T-helper 2 cell treated with Interferon-gamma antibody and Interleukin-4, amounts not matched to agents 5 μg/mL and 100 μg/mL, for 36 hours (primary cell): ENCODE results near the gene LPAR1.

ENCODE experiments used
- DNase-seq: peaks from one replicate; pipeline ENCODE4 v3.0.0; 2021; ENCODE audit warnings: low spot score
- H3K27ac Mint-ChIP-seq: one replicate; pipeline ENCODE4 v1.8.0; 2021; ENCODE audit warnings: mild to moderate bottlenecking, mixed read lengths
- H3K27me3 Mint-ChIP-seq: one replicate; pipeline ENCODE4 v1.8.0; 2021; ENCODE audit warnings: low read depth, mixed read lengths
- H3K36me3 Mint-ChIP-seq: one replicate; pipeline ENCODE4 v1.8.0; 2021; ENCODE audit warnings: low read depth, mixed read lengths
- H3K4me1 Mint-ChIP-seq: one replicate; pipeline ENCODE4 v1.8.0; 2021; ENCODE audit warnings: low read depth, mixed read lengths
- H3K4me3 Mint-ChIP-seq: one replicate; pipeline ENCODE4 v1.8.0; 2022; ENCODE audit warnings: mild to moderate bottlenecking, moderate library complexity, mixed read lengths
- H3K9me3 Mint-ChIP-seq: one replicate; pipeline ENCODE4 v1.8.0; 2021; ENCODE audit warnings: mixed read lengths

Gene LPAR1, protein sequence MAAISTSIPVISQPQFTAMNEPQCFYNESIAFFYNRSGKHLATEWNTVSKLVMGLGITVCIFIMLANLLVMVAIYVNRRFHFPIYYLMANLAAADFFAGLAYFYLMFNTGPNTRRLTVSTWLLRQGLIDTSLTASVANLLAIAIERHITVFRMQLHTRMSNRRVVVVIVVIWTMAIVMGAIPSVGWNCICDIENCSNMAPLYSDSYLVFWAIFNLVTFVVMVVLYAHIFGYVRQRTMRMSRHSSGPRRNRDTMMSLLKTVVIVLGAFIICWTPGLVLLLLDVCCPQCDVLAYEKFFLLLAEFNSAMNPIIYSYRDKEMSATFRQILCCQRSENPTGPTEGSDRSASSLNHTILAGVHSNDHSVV

DNA sequence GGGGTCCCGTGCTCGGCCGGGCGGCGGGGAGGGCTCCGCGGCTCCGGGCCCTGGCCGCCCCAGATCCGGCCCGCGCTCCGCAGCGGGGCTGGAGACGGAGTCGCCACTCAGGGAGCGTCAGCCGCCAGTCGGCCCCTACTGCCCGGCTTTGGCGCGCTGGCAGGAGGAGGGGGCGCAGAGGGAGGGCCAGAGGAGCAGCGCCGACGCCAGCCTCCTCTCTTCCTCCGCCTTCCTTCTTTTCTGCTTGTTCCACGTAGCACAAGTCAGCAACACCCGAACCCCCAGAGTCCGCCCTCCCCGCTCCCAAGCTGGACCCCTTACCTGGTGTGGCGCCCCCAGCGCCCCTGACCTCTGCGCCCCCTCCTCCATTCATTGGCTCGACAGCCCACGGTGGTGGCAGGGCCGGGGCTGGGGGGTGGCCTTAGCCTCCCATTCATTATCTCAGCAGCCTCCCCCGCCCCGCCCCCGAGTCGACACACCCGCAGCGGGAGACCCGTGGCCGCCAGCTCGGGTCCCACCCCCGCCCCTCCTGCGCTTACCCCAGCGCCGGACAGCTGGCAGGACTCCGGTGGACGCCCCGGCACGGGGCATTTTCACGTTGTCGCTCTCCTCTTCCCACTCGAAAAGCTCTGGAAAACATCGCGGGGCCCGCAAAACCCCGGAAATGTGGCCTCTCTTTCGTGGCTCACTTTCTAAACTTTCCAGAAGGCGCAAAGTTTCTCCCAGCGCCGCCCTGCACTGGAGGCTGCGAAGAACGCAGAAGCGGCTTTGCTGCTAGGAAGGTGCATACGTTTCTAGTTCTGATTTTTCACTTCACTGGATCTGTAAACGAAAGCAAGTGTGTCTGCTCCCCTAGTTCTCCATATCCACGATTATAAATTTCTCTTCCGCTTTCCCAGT is at the start of gene LPAR1:
TSS of gene LPAR1 (minus strand) at position 140 of the 900 bp plus-strand sequence. CDS start 66,353 bp downstream, outside the sequence.
- H3K27me3 Mint-ChIP-seq, result peaks cover 55% of the 10 kb centered on the region
- H3K9me3 Mint-ChIP-seq, result no peaks in the 10 kb centered on the region
- DNase-seq, result no peak
- H3K4me3 Mint-ChIP-seq, result peak within 1 kb of the TSS; percentile 70
- no peaks in the 10 kb centered on the region for H3K36me3 Mint-ChIP-seq
- H3K27ac Mint-ChIP-seq, result no peak within 1 kb of the TSS
- H3K4me1 Mint-ChIP-seq, result peaks cover 12% of the 10 kb centered on the region

DNA sequence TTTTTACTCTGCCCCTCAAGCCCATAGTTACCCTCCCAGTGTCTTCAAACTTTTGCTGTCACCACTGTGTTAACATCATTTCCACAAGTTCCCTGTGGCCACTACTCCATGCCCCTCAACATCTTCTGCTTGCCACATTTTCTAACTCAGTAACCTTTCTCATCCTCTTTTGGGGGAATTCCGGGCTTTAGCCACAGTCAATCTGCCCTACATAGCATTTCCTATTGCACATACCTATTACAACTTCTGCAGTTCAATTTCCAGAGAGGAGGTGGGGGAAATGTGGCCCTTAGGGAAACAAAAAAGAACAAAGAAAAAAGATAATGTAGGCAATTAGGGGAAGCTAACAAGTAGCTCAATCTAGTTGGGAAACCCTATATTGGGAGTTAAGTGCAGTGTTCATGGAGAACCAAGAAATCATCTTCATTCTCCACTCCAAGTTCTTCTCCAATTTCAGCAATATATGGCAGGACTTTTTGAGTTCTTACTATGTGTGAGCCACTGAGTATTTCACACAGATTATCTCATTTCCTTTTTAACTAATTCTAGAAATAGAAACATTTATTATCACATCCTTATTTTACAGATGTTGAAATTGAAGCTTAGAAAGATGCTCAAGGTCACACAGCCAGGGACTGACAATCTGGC is 40.2 kb upstream of the LPAR1 start:
- no peaks in the 10 kb centered on the region for H3K9me3 Mint-ChIP-seq
- no peaks in the 10 kb centered on the region for H3K27me3 Mint-ChIP-seq
- no peak overlapping the region for H3K27ac Mint-ChIP-seq
- H3K36me3 Mint-ChIP-seq, result no peaks in the 10 kb centered on the region
- DNase-seq, result no peak
- no peaks in the 10 kb centered on the region for H3K4me1 Mint-ChIP-seq
- no peak overlapping the region for H3K4me3 Mint-ChIP-seq

DNA sequence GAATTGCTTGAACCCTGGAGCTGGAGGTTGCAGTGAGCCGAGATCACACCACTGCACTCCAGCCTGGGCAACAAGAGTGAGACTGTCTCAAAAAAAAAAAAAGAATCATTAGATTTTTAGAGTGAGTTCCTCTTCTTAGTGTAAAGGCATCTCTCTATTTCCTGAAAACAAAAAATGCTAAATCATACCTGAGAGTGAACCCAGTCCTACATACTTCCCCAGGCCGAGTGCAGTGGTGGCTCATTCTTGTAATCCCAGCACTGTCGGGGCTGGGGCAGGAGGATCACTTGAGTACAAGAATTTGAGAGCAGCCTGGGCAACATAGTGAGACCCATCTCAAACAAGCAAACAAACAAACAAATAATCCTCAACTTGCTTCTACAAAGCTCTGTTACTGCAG is 38.2 kb upstream of the LPAR1 start:
- Mint-ChIP-seq H3K4me3 (no peak overlapping the region), H3K36me3 (no peaks in the 10 kb centered on the region), H3K9me3 (no peaks in the 10 kb centered on the region), H3K27me3 (no peaks in the 10 kb centered on the region), H3K27ac (no peak overlapping the region), H3K4me1 (no peaks in the 10 kb centered on the region)
- DNase-seq, result no peak

DNA sequence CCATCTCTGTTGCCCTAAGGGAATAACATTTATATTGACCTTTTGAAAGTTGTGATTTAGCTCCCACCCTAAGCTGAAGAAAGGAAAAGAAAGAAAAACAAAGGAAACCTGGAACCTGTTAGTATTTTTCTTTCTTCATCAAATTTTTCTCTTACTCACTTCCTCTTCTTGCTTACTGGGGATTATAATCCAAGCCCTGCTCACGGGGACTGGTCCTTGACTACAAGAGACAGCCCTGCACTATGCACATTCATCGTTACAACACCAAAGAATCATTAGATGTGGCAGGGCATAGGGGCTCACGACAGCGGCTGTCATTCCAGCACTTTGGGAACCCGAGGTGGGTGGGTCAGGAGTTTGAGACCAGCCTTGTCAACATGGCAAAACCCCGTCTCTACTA is 37.8 kb upstream of the LPAR1 start:
- no peaks in the 10 kb centered on the region for H3K27me3 Mint-ChIP-seq
- no peak for DNase-seq
- no peaks in the 10 kb centered on the region for H3K36me3 Mint-ChIP-seq
- H3K4me1 Mint-ChIP-seq, result no peaks in the 10 kb centered on the region
- H3K27ac Mint-ChIP-seq, result no peak overlapping the region
- no peaks in the 10 kb centered on the region for H3K9me3 Mint-ChIP-seq
- no peak overlapping the region for H3K4me3 Mint-ChIP-seq

DNA sequence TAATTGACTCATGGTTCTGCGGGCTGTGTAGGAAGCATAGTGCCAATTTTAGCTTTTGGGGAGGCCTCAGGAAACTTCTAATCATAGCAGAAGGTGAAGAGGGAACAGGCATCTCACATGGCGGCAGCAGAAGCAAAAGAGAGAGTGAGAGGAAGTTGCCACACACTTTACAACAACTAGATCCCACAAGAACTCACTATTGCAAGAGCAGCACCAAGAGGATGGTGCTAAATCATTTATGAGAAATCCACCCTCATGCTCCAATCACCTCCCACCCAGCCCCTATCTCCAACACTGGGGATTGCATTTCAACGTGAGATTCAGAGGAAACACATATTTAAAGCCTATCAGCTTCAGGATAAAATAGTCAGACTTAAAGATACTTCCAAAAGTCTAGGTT is 36.1 kb upstream of the LPAR1 start:
- H3K27me3 Mint-ChIP-seq, result no peaks in the 10 kb centered on the region
- no peaks in the 10 kb centered on the region for H3K36me3 Mint-ChIP-seq
- no peak overlapping the region for H3K4me3 Mint-ChIP-seq
- H3K27ac Mint-ChIP-seq, result no peak overlapping the region
- DNase-seq, result no peak
- no peaks in the 10 kb centered on the region for H3K9me3 Mint-ChIP-seq
- H3K4me1 Mint-ChIP-seq, result no peaks in the 10 kb centered on the region

DNA sequence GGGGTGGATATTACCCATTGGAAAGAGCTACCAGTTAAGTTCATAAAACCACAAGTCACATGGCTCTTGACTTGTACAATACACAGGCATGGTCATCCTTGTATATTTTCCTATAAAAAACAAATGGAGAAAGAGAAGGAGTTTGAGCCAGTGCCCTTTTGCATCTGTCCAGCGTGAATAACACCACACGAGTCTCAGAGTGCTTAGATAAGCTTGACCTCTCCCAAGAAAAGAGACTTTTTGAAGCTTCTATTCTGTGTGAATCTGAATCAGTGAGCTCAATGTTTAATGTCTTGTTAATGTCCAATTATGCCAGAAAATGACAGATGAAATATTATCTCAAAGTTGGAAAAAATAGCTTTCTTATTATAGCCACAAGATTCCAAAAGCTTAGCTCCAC is 30.9 kb upstream of the LPAR1 start:
- Mint-ChIP-seq H3K27me3 (no peaks in the 10 kb centered on the region), H3K4me1 (no peaks in the 10 kb centered on the region), H3K36me3 (no peaks in the 10 kb centered on the region), H3K9me3 (no peaks in the 10 kb centered on the region), H3K27ac (no peak overlapping the region), H3K4me3 (no peak overlapping the region)
- no peak for DNase-seq

DNA sequence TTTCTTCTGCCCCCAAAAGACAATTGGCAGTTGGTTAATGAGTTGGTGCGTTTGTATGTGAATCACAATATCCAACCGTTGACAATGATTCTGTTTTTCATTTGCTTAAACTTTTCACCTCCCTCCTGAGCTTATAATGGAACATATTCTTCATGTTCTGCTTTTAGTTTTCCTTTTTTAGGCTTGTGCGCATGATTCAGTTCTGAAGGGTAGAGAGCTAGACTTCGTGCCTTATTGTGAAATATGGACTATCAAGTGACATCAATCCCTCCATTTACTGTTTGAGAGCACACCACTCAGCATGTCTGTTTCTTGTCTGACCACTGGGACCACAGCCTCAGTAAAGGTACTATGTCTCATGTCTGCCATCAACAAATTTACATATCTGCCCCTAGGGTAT is 30.5 kb upstream of the LPAR1 start:
- Mint-ChIP-seq H3K27me3 (no peaks in the 10 kb centered on the region), H3K27ac (no peak overlapping the region), H3K4me3 (no peak overlapping the region), H3K9me3 (no peaks in the 10 kb centered on the region), H3K36me3 (no peaks in the 10 kb centered on the region), H3K4me1 (no peaks in the 10 kb centered on the region)
- DNase-seq, result no peak

DNA sequence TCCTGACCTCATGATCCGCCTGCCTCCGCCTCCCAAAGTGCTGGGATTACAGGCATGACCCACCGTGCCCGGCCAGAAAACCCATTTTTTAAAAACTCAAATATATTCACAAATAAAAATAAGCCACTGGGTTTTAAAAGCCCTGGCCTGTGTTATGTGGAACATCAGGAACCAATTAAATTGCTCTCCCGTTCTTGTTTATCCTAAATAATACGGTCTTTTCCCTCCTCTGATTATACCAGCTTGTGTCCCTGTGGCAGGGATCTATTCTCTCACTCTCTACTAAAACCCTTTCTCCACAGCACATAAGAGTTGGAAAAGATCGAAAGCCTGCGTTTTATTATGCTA is 30.1 kb upstream of the LPAR1 start:
- H3K9me3 Mint-ChIP-seq, result no peaks in the 10 kb centered on the region
- DNase-seq, result no peak
- no peaks in the 10 kb centered on the region for H3K4me1 Mint-ChIP-seq
- H3K27ac Mint-ChIP-seq, result no peak overlapping the region
- no peaks in the 10 kb centered on the region for H3K36me3 Mint-ChIP-seq
- no peaks in the 10 kb centered on the region for H3K27me3 Mint-ChIP-seq
- no peak overlapping the region for H3K4me3 Mint-ChIP-seq

DNA sequence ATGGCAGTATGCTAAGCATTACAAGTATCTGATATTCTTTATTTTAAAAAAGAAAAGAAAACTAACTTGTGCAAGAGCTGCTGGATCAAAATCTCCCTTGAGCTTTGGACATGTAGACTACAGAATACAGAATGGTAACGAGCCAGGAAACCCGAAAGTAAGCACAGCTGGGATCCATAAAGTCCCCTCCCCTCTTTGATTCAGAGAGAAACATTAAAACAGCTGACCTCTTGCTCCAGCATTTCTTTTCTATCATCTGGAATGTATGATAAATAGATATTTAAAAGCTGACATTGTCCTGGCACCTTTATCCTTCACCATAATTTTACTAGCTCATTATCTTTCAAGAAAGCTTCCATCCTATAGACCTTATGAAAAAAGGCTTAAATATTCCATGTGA is 28.2 kb upstream of the LPAR1 start:
- Mint-ChIP-seq H3K27ac (no peak overlapping the region), H3K9me3 (no peaks in the 10 kb centered on the region), H3K27me3 (no peaks in the 10 kb centered on the region), H3K4me3 (no peak overlapping the region), H3K4me1 (no peaks in the 10 kb centered on the region), H3K36me3 (no peaks in the 10 kb centered on the region)
- DNase-seq, result no peak

DNA sequence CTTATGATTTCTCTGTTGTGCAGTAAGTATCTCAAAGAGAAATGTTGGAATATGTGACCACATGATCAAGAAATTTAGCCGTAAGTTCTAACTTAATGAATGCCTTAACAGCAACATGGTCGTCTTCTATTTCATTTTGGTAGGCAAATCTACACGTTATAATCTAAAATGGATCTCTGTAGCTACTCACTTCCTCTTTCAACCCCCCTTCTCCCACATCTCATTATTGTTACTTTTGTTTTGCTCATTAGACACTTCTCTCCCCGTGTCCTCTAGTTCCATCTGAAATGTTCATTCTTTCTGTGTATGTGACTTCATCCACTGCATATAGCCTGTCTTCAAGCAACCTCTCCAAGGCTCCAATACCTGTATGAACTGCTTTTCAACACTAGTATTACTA is 27.1 kb upstream of the LPAR1 start:
- no peaks in the 10 kb centered on the region for H3K9me3 Mint-ChIP-seq
- no peaks in the 10 kb centered on the region for H3K27me3 Mint-ChIP-seq
- H3K4me1 Mint-ChIP-seq, result no peaks in the 10 kb centered on the region
- H3K27ac Mint-ChIP-seq, result no peak overlapping the region
- no peaks in the 10 kb centered on the region for H3K36me3 Mint-ChIP-seq
- no peak overlapping the region for H3K4me3 Mint-ChIP-seq
- no peak for DNase-seq

DNA sequence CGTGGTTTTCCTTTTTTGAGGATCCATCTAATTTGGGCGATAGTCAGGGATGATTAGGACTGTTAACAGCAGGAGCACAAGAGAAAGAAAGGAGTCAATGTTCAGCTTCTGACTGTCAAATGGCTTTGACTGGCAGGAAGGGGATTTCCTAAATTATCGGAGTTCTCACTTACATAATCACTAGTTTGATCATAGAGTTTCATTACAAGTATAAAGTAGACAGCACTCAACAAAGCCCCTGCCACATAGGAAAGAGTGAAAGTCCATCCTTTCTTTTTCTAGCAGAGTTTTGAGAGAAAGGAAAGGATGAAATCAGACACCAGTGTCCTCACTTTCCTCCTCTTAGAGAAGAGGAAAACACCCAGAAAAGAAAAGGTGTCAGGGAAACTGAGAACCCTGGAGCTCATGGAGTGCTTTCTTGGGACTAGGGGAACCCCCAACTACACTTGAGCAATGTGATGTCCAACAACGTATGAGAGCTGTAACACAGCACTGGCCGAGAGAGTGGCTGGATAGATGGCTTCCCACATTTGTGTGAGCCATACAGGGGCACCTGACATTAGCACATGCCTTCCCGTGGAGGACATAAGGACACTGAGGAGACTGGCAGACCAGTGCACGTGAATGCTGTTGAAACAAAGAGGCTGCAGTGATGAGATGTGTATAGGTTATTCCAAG is 26.0 kb upstream of the LPAR1 start:
- no peak overlapping the region for H3K4me3 Mint-ChIP-seq
- H3K27ac Mint-ChIP-seq, result no peak overlapping the region
- no peaks in the 10 kb centered on the region for H3K4me1 Mint-ChIP-seq
- H3K36me3 Mint-ChIP-seq, result no peaks in the 10 kb centered on the region
- no peaks in the 10 kb centered on the region for H3K9me3 Mint-ChIP-seq
- H3K27me3 Mint-ChIP-seq, result no peaks in the 10 kb centered on the region
- no peak for DNase-seq

DNA sequence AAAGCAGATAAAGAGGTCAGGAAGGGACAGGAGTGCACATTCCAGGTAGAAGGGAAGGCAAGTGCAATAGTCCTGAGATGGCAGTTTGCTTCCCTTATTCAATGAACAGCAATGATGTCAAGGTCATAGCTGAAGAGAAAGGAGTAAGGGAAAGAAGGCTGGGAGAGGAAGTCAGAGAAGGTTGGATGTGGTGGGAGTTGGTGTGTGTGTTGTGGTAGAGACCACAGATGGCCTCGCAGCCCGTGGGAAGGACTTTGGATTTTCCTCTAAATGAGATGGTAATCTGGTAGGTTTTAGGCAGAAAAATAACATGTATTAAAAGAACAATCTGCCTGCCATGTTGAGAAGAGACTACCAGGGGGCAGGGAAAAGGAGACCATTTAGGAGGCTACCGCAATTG is 25.1 kb upstream of the LPAR1 start:
- H3K9me3 Mint-ChIP-seq, result no peaks in the 10 kb centered on the region
- H3K4me3 Mint-ChIP-seq, result no peak overlapping the region
- DNase-seq, result no peak
- H3K27me3 Mint-ChIP-seq, result no peaks in the 10 kb centered on the region
- no peaks in the 10 kb centered on the region for H3K36me3 Mint-ChIP-seq
- no peaks in the 10 kb centered on the region for H3K4me1 Mint-ChIP-seq
- no peak overlapping the region for H3K27ac Mint-ChIP-seq

DNA sequence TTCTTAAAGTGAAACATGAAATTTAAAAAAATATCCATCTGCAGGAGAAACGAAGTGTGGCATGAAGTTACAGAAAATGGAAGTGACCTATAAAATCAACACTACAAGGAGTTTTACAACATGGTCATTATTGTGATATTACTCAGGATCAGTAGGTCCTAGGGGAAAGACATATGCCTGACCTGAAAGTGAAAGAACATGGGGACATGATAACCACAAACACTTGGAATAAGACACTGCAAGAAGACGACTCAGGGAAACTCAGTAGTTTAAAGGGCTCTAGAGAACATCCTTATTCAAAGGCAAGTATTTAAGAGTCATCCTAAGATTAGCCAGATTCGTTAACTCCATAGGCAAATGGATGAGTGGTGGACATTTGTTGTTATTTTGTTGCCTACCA is 19.9 kb upstream of the LPAR1 start:
- no peaks in the 10 kb centered on the region for H3K4me1 Mint-ChIP-seq
- no peaks in the 10 kb centered on the region for H3K36me3 Mint-ChIP-seq
- no peaks in the 10 kb centered on the region for H3K9me3 Mint-ChIP-seq
- no peak overlapping the region for H3K27ac Mint-ChIP-seq
- no peaks in the 10 kb centered on the region for H3K27me3 Mint-ChIP-seq
- no peak overlapping the region for H3K4me3 Mint-ChIP-seq
- DNase-seq, result no peak

DNA sequence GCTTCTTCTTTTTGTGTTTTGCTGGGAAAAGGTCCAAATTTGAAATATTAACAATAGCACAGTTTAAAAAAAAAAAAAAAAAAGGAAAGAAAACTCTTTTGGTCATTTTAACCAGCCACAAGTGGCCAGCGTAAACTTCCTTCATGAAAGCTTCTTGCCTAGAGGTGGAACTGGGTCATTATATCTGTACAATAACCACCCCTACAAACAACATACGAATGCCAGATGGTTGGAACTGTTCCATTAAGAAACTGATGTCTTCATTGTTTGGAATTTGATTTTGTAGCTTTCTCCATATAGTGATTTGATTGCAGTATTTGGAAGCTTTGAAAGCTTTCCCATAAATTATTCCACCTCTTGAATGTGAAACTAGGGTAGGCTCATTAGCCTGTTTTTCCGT is 18.3 kb upstream of the LPAR1 start:
- Mint-ChIP-seq H3K36me3 (no peaks in the 10 kb centered on the region), H3K9me3 (no peaks in the 10 kb centered on the region), H3K27me3 (no peaks in the 10 kb centered on the region), H3K27ac (no peak overlapping the region), H3K4me1 (no peaks in the 10 kb centered on the region), H3K4me3 (no peak overlapping the region)
- no peak for DNase-seq
